Measurements from ENCODE around the gene CNDP1.
"Not testable (repeated sequence)": the region's sequence is repeated elsewhere in the genome, so short reads cannot be mapped to it uniquely, and the experiment has no call there.

The CNDP1 gene

DNA sequence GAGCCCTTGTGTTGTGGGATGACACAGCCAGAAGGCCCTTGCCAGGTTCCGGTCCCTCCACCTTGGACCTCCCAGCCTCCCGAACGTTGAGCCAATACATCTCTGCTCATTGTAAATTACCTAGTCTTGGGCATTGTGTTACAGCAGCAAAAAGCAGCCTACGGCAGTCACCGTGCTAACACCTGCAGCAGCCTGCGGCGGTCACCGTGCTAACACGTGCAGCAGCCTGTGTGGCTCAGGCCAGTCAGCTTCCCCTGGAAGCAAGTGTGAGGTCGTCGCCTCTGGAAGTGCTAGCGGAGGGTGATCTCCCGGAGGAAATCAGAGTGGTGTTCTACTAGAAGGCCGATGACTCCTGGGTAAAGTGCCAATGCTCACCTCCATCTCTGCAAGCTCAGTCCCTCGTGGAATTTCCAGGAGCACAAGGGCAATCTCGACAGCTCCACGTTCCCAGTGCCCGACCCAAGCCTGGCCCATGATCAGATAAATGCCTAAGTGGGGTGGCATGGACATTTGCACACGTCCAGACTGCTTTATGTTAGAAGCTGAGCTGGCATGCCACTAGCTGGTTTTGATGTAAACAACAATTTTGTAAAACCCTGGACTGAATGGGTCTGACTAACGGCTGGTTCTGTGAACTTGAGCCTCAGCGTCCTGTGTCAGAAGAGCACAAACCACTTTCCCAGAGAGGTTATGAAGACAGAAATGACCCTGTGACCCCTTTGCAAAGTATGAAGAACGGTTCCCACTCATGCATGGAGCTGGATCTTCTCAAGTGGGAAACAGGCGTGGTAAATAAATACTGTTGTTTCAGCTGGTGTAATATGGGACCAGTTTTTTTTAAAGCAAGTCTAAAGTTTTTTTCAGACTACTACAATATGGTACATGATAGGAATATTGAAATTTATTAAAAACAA is 11.4 kb upstream of the CNDP1 start:
- DNase-seq = no peak

DNA sequence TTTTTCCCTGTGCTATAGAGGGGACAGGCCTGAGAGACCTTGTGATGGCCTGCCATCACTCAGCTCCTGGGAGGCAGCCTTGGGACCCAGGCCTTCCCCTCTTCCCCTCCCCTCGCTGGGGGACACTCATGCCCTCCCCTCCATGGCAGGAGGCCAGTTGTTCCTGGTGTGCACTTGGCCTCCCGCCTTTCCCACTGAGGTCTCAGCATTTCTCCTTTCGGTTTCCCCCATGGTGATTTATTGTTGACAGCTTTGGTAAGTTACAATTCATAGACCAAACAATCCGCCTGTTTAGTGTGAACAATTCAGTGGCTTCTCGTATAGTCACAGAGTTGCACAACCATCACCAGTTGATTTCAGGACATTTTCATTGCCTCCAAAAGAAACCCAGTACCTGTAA is 10.2 kb upstream of the CNDP1 start:
- no peak for DNase-seq

DNA sequence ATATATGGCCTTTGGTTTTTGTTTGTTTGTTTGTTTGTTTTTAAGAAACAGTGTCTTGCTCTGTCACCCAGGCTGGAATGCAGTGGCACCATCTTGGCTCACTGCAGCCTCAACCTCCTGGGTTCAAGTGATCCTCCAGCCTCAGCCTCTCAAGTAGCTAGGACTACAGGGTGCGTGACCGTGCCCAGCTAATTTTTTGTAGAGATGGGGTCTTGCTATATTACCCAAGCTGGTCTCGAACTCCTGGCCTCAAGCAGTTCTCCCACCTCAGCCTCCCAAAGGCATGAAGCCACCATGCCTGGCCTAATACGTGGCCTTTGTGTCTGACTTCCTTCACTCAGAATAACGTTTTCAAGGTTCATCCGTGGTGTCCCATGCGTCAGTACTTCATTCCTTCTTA is 9.4 kb upstream of the CNDP1 start:
- DNase-seq = not testable (repeated sequence)

DNA sequence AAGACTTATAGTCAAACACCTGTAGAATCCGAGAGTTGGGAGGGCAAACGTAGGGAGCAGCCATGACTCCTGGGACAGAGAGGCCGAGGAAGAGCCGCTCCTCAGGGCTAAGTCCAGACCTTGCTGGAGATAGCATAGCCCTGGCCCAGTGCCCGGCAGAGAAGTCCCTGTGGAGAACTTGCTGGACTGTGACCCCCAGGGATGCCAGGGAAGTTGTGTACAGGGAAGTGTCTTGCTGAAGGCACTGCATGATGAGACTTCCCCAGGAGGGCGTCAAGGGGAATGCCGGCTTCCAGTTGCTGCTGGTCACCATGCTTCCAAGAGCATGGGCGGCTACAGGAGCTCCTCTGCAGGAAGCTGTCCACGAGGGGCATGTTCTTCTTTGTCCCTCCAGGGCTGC is 8.6 kb upstream of the CNDP1 start:
- no peak for DNase-seq

DNA sequence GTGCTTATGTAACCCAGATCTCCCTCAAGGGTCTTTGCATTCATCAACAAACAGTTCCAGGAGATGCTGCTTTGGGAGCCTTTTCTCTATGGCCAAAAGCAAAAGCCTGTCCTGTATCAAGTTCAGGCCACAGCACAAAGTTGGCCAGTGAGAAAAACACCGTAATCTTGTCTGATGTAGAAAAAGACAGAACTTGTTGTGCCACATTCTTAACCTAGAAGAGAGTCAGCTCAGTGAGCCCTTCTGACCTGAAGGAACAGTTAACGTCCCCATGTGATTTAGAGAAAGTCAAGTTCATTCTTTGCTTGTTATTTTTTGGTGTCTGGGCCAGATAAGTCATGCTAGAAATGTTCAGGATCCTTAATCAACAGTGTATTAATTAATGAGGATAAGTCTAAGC is 7.8 kb upstream of the CNDP1 start:
- no peak for DNase-seq

DNA sequence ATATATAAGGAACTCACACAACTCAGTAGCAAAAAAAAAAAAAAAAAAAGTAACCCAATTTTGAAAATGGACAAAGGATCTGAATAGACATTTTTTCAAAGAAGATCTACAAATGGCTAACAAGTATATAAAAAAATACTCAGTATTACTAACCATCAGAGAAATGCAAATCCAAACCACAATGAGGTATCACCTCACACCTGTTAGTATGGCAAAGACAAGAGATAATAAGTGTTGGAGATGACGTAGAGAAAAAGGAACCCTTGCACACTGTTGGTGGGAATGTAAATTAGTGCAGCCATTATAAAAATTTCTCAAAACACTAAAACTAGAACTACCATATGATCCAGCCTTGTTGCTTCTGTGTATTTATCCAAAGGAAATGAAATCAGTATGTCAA is 5.8 kb upstream of the CNDP1 start:
- no peak for DNase-seq

DNA sequence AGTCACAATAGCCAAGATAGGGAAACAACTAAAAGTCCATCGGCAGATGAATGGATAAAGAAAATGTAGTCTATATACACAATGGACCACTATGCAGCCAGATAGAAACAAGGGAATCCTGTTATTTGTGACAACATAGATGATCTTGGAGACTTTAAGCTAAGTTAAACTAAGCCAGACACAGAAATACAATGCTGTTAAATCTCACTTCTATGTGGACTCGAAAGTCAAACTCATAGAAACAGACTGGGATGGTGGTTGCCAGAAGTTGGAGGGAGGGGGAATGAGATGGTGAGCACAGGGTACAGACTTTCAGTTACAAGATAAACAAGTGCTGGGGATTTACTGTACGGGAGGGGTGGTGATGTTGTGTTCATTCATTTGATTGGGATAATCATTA is 5.4 kb upstream of the CNDP1 start:
- no peak for DNase-seq

DNA sequence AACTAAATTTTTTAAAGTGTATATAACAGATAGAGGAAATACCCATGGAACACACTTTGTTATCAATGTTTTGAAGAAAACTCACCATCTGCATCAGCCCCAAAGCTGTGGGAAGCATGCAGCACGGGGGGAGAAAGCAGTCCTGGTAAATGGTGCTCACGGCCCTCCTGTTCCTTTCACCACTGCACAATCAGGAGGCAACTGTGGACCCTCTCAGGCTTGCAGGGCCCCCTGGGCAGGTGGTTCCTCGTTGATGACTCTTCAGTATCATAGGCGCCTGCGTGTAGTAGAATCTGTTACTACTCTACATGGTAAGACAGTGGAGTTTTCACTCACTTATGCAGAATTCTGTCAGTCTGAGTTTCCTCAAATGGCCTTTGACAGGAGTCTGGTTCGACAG is 4.9 kb upstream of the CNDP1 start:
- DNase-seq = no peak

DNA sequence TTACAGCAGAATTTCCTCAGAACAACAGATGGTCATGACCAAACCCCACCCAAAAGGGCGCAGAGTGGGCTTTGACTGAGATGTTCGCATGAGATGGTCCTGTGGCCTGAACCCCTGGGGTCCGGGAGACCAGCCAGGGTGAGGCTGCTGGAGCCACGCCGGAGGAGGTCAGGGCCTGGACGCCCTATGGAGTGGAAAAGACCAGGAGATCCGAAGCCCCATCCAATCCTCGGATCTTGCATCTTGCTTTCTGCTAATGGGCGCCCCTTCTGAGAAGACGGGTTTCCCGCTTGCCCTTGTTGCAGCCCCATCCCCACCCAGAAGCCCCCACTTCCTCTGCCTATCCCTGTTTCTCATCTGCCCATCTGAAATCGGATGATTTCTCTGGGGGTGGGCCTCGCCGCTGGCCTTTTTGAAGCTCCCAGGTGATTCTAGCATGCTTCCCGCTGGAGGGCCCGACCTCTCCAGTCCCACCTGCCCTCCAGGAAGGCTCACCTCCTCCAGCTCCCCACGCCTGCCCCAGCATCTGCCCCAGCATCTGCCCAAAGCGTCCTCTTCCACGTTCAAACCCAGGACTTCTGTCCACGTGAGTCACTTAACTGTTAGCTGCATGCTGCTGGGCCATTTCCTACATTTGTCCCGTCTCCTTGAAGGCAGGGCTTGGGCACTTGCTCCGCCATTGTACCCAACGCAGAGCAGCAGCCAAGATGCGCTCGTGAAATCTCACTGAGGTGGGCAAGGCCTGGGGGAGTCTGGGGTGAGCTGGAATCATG is 4.3 kb upstream of the CNDP1 start:
- DNase-seq = no peak

DNA sequence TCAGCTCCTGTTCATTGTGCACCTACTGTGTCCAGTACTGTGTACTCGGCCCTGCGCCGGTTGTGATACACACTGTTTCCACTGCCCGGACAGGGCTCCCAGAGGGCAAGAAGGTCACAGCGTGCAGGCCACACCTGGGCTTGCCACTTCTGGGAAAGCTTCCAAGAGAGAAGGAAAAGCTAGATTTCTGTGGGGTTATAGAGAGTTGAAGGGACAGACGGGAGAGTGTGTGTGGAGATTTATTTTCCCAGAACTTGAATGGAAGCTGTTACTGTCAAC is 3.8 kb upstream of the CNDP1 start:
- no peak for DNase-seq

DNA sequence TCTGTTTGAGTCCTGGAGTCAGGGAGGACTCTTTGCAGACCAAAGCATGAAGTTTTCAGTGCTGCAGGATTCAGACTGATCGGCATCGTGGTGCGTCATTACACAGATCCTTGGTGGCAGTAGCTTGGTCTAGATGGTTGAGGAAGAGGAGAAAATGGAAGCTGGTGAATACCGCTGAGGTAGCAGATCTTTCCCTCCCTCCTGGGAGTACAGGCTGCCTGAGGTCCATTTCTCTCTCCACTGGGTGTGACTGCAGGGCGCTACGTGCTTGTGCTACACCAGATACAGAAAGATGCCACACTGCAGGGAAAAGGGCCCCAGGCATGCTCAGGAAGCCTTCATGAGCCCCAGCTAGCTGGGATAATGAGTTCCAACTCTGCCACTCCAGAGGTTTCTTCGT is 3.3 kb upstream of the CNDP1 start:
- DNase-seq = no peak

DNA sequence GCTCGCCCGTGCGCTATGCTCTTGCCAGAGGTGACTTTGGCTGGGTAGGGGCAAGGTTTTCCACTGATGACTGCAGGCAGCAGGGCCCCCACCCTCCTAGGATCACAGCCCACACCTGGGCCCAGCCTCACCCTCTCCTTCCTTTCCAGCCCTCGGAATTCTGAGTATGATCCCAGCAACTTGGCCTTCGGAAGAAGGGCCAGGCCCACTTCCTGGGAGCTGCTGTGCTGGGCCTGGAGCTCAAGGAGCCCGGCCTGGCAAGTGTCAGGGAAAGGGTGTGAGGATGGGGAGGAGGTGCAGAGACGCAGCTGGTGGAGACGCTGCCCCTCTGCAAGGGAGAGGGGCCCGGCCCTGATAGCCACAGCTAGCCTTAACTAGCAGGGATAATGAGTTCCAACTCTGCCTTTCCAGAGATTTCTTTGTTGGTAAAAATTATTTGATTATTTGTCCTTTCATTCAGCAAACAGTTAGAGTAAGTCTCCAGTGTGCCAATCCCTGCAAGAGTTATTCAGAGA is 1.7 kb upstream of the CNDP1 start:
- DNase-seq = no peak

DNA sequence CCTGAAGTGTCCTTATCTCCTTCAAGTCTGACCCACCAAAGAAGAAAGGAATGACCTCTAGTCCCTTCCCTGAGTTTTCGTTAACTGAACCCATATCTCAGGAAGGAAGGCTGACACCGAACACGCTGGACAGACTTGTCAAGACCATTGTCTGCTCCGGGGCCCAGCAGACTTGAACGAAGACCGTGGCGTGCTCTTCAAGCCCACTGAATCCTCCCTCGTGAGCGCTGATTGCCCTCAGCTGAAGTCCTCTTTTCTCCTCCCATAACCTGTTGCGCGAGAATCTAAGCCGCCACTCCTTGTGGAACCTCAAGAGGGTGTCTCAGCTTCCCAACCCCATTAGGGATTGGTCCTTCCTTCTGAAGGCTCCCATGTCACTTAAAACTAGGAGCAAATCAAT is 634 bp upstream of the CNDP1 start:
- DNase-seq = no peak

DNA sequence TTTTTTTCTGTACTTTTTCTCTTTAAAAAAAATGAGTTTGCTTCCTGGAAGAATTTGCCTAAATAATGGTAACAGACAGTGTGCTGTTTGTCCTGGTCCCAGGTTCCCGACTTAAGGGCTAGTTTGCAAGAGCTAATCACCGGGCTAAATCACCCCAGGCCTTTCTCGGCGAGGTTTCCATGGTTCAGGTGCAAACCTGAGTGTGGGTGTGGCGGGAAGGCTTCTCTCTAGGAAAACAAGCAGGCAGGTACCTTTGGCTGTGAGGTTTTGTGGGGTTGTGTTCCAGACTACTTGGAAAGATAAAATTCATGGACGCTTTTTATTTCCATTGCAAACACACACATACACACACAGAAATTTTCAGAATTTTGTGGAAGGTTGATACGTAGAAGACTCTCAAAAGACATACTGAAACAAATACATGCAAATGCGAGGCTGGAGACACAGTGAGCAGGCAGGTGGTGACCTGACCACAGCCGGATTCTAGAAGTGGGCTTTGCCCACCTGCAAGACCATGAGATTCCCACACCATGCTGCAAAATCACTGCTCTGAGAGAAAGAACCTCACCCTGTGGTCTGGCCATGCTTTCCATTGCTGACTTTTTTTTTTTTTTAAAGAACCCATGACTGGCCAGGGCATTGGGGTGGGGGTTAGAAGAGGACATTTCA is 815 bp downstream of the CNDP1 start:
- DNase-seq = no peak

DNA sequence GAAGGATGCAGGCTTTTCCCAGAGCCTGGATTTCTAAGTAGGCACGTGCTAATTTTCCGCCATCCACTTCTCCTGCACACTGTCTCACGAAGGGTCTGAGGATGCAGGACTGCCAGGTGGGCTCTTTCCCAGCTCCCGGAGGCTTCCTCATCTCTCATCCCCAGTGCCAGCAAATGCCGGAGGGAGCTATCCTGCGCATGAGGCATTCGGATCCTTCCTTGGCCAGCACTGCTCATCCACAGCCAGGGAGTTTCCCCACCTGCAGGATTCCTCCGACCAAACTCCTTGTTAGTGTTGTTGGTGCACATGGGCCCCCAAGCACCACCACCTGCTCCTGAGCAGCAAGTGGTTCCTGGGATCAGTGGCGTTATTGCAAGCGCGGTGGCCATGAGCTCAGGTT is 5.0 kb downstream of the CNDP1 start:
- DNase-seq = no peak

DNA sequence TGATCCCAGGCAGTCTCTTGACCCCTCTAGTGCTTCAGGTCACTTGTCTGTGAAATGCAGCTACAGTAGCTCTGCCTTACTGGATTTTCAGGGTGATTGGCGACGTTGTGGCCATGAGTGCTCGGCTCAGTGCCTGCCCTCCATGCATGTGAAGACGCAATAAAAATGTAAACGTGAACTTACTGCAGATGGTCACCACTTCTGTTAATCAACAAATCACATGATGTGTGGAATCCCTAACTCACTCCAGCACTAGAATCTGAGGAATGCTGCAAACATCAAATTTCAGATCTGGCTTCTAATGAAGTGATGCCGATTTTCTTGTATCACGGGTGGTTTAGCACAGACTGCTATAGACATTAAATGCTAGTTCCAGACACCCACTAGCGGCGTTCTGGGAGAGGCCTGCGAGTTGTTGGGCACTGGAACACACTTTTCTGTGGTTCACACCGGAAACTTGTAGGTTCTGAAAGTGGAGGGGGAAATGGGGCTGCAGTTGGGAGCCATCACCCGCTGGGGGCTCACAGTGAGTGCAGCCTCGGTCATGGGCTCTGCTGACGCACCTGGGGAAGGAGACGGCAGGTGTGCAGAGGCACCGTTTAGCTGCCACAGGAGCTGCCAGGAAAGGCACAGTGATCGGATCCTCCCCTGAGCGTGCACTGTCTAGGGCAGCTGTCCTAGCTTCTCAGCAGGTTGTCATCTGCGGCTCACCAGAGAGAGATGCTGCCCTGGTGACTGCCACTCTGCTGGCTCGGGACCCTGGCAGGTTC is 6.5 kb downstream of the CNDP1 start:
- no peak for DNase-seq

DNA sequence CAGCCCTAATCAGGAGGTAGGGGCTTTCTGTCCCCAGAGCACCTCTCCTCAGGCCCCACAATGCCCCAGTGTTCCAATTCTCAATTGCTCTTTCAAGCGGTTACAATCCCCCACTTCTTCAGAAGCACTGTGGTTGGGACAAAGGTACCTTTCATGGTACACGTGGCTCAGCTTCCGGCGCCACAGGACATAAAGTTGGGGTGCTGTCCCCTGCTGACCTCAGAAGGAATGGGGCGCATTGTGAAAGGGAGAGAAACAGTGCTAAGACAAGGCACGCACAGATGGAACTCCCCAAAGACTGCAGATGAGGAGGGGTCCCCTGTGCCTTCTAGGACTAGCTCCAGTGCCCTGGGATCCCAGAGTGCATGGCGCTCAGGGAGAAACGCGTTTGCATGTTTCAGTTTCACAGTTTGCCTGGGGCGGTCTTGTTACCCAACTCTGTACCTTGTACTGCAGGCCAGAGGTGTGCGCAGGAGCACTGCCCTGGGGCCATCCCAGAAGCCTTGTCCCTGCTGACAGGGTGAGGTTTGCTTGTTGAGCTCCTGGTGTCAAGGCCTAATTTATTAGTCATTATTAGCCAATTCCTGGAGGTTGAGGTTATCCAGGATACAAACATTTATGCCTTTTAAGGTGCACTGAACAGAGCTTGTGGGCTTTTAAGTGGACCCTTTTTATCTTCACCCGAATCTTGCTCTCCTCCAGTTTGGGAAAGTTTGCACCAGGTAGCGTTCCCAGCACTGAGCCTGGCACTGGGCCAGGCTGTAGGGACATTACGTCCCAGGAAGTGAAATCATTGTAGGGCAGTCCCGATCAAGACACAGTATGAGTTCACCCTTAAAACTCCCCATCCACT is 7.6 kb downstream of the CNDP1 start:
- no peak for DNase-seq

DNA sequence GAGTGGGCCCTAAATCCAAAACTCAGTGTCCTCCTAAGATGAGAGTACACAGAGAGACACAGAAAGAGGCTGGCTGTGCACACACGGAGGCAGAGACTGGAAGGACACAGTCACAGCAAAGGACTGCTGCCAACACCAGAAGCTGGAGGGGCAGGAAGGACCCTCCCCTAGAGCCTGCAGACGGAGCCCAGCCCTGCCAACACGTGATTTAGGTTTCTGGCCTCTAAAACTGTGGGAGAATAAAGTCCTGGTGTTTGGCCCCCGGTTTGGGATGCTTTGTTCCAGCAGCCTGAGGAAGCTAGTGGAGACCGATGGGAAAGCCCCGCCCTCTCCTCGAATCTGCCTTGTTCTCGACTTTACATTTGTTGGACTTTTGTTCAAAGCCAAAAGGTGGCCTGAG is 10.6 kb downstream of the CNDP1 start:
- DNase-seq = no peak

DNA sequence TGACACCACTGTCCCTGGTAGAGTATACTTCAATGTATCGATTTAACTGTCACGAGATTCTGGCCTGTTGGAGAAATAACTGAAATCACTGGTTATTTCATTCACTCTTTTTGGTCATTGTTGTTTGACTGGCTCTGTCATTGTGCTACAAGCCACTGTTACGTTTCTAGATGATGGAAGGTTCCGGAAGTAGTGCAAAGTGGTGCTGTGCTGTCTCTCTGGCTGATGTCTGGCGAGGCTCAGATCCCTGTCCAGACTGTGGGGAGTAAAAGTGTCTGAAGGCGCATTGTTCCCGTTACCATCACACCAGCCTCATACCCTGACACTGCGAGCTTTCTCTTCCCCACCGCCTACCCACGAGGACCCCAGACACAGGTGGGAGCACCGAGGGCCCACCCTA is 11.7 kb downstream of the CNDP1 start:
- DNase-seq = no peak

DNA sequence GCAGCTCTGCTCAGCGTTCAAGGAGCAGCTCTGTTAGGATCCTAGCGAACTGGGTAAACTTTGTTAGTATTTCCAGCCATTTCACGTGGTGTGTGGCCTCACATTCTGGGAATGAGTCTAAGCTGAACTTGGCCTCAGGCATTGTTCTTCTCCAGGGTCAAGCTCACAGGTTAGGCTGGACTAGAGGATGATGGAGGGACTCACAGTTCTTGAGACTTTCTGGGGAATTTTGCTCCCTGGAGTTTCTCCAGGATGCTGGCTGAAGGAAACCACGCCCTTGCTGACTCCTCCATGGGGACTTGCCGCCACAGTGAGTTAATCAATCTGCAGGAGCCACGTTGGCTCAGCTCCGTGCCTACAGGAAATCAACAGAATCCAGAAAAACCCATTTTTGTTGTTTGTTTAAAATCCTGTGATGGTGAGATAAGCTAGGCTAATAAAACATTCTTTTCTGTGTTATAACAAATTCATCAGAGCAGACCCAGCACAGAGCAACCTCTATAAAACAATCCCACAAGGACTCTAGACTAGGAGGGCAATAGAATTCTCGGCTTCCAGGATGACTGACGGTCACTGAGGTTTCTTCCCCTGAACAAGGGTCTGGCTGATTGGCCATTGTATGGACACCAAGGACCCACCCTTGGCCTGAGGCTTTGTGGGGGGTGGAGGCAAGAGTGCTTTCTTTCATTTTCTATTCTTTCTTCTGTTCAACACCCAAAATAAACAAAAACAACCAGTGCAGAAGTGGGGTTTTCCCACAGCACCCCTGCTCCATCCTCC is 12.6 kb downstream of the CNDP1 start:
- DNase-seq = no peak

DNA sequence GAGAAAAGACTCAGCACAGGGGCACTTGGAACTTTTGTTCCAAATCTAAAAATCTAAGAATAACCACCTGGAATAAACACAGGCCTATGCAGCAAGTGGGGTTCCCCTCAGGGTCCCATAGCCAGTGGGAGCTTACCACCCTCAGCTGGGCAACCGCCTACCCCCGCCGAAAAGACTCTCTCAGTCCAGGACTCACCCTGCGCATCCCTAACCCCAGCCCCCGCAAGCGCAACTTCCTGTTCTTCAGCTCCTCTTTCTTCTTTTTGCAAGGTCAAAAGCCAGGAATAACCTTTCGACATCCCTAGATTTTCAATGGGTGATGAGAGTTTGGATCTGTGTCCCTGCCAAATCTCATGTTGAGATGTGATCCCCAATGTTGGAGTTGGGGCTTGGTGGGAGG is 13.6 kb downstream of the CNDP1 start:
- DNase-seq = no peak
